Measurements from ENCODE around the gene RUVBL1. TPM values are rescaled to one million over a fixed set of nuclear protein-coding genes. Genes with fewer than 3 reads are reported as not detected.

RUVBL1 gene
- total and polyA plus RNA-seq, 2 of the 4 experiments (the other 2 are of a cell fraction): 68.7 to 83.3 TPM

- DNase-seq: no peak
These were observed 1.6 kb downstream of the RUVBL1 start for GRCh38 chr3:128122013-128122412.

More at GRCh38 chr3:128122013-128122412, 1.6 kb downstream of the RUVBL1 start:
- Histone ChIP-seq H3K27me3 (ENCODE audit: control insufficient read depth, insufficient read depth, low read length) (no peaks in the 10 kb centered on the region), H4K8ac (ENCODE audit: low read depth in 2 of 2, low read length in 2 of 2) (no peak overlapping the region), H4K91ac (ENCODE audit: insufficient read depth, low read depth, low read length) (no peak overlapping the region), H3K4me2 (ENCODE audit: low read depth, low read length) (no peak overlapping the region), H2AK9ac (replicated peaks; ENCODE audit: low read depth, low read length, poor library complexity) (no peak overlapping the region), H2AFZ (replicated peaks; ENCODE audit: low read length, poor library complexity) (no peak overlapping the region), H2BK5ac (ENCODE audit: low read depth, low read length, poor library complexity, severe bottlenecking) (no peak overlapping the region), H3K9ac (ENCODE audit: low read depth, low read length) (no peak overlapping the region), H2BK15ac (ENCODE audit: low read depth, low read length) (no peak overlapping the region), H3K27ac (ENCODE audit: insufficient read depth, low read length) (no peak overlapping the region), H3K36me3 (ENCODE audit: control insufficient read depth, insufficient read depth, low read length) (peaks cover 2% of the 10 kb centered on the region), H3K4me1 (ENCODE audit: control insufficient read depth, insufficient read depth, low read length) (no peaks in the 10 kb centered on the region), H2BK120ac (ENCODE audit: low read depth, low read length) (no peak overlapping the region), H3K4me3 (ENCODE audit: insufficient read depth, low read depth, low read length) (no peak overlapping the region), H3K4ac (ENCODE audit: low read depth, low read length) (no peak overlapping the region), H2AK5ac (ENCODE audit: low read depth, low read length) (no peak overlapping the region), H3K18ac (ENCODE audit: low read depth, low read length) (no peak overlapping the region), H2BK20ac (ENCODE audit: low read depth, low read length) (no peak overlapping the region), H4K5ac (ENCODE audit: low read depth, low read length) (no peak overlapping the region), H3K56ac (ENCODE audit: extremely low read depth, insufficient read depth, low read length) (no peak overlapping the region), H3K9me1 (ENCODE audit: insufficient read depth, low read length) (peaks cover 10% of the 10 kb centered on the region), H3K23ac (ENCODE audit: low read depth, low read length) (peak overlapping the region; percentile 60; the same call in 1 of the 2 replicates), H3K14ac (replicated peaks; ENCODE audit: low read depth, low read length) (no peak overlapping the region), H3K79me1 (ENCODE audit: low read depth in 1 of 2, low read length in 2 of 2) (peaks cover 21 to 33% of the 10 kb centered on the region in 2 experiments), H3K9me3 (ENCODE audit: control insufficient read depth, insufficient read depth, low read length) (no peaks in the 10 kb centered on the region), H4K20me1 (ENCODE audit: insufficient read depth, low read length) (no peaks in the 10 kb centered on the region)
- WGBS, 2 experiments (ENCODE audit: extremely low coverage in 2 of 2, insufficient read length in 1 of 2): no CpG with 5 or more reads among the region's 1 CpG
- TF ChIP-seq RCOR1 (IDR thresholded peaks at IDR 0.05; ENCODE audit: insufficient replicate concordance, low read length): no peak
- in situ Hi-C loops (cut with MboI; ENCODE audit: low sequenced_read_pairs) (loop anchor here (10.0 kb wide), 1 partner anchor 47 kb away; no protein-coding TSS in a partner anchor), intact Hi-C loops (cut with micrococcal nuclease) (no loop called here), dilution Hi-C loops (cut with HindIII; ENCODE audit: low sequenced_read_pairs, unreplicated experiment) (no loop called here)
- ATAC-seq (ENCODE audit: low read depth): no peak
- ChIA-PET POLR2A (ENCODE audit: unreplicated experiment) (no interaction called here), CTCF (interaction anchor here (0.9 kb wide), 1 partner anchor 12 kb away, joined by 3 read pairs; no protein-coding TSS in a partner anchor)
- no TSS peak for BruUV-seq (replicated peaks)

Data from IMR-90 (cell line).